K562 (cell line): Measurements from ENCODE around the gene CCDC187. TPM values are rescaled to one million over a fixed set of nuclear protein-coding genes. Genes with fewer than 3 reads are reported as not detected.

ENCODE experiments used
- ATAC-seq: fragments of 200-7000 bp; cut with Tn5 transposase; 3 replicates; pipeline ENCODE4 v1.9.1; 2020; ENCODE audit warnings: moderate library complexity
- BruUV-seq: library from RNA; stranded (reverse); fragments of 400-500 nt; replicated peaks from 2 replicates; lab custom pipeline; 2021; lab: Mats Ljungman, UMichigan
- CTCF ChIA-PET: fragments of 300-600 bp; formaldehyde crosslinking; extraction: SDS; loops from one replicate; lab custom pipeline; 2021; ENCODE audit warnings: low intra/inter-chr PET ratio; lab: Yijun Ruan, JAX
- POLR2A ChIA-PET: fragments of 300-600, 350-650 bp; sonication (Branson Sonifier 250); formaldehyde crosslinking; extraction: SDS; loops from one replicate; lab custom pipeline; 2021; ENCODE audit warnings: antibody characterized with exemption, inconsistent platforms; lab: Yijun Ruan, JAX
- DNase-seq, 4 experiments: peaks; one replicate each; pipeline versions ENCODE4 v3.0.0 to v3.0.0-alpha.2; 2011 to 2018; ENCODE audit warnings: low spot score in 3 of 4, mixed read lengths in 3 of 4; ENCODE audit errors: extremely low read depth in 1 of 4
- FAIRE-seq: peaks from 2 replicates; lab custom pipeline; 2011; peaks lifted over from hg19 to GRCh38; lab: Jason Lieb, UNC
- H2AFZ ChIP-seq: 2 replicates; pipeline ENCODE4 v1.6.0; 2011; ENCODE audit warnings: low read depth, low read length, control low read depth, inconsistent platforms
- H3K27ac ChIP-seq: fragments of 200-600 bp; 3 replicates; pipeline ENCODE4 v1.8.0; 2011; ENCODE audit warnings: low read depth, mild to moderate bottlenecking, control low read depth, inconsistent platforms, low read length, moderate library complexity, mixed read lengths; ENCODE audit errors: extremely low read depth
- H3K27me3 ChIP-seq, 2 experiments: fragments of 300-600 bp in 1 of 2; 2 replicates in 1 of 2; 3 replicates in 1 of 2; pipeline versions ENCODE4 v1.6.0 to v1.8.0; 2011; ENCODE audit warnings: inconsistent platforms in 2 of 2, low read length in 2 of 2, mild to moderate bottlenecking in 1 of 2, mixed read lengths in 1 of 2, moderate library complexity in 1 of 2; ENCODE audit not compliant: control insufficient read depth in 2 of 2, insufficient read depth in 2 of 2
- H3K36me3 ChIP-seq: fragments of 300-600 bp; 3 replicates; pipeline ENCODE4 v1.8.0; 2011; ENCODE audit warnings: mild to moderate bottlenecking, low read length, inconsistent platforms; ENCODE audit not compliant: control insufficient read depth, insufficient read depth
- H3K4me1 ChIP-seq, 2 experiments: fragments of 200-600 bp in 1 of 2; replicated peaks in 1 of 2; 2 replicates in 1 of 2; 3 replicates in 1 of 2; pipeline versions ENCODE4 v1.5.1 to v1.8.0; 2011; ENCODE audit warnings: inconsistent platforms in 2 of 2, low read length in 2 of 2, mild to moderate bottlenecking in 1 of 2, mixed read lengths in 1 of 2, moderate library complexity in 1 of 2; ENCODE audit not compliant: control insufficient read depth in 2 of 2, insufficient read depth in 2 of 2
- H3K4me2 ChIP-seq: 2 replicates; pipeline ENCODE4 v1.6.1; 2011; ENCODE audit warnings: low read length, control low read depth, inconsistent platforms, mixed read lengths; ENCODE audit not compliant: insufficient read depth
- H3K4me3 ChIP-seq: fragments of 200-600 bp; sonication (generic), shearing (Covaris generic); 2 replicates; pipeline ENCODE4 v1.5.1; 2016; ENCODE audit warnings: control low read depth, inconsistent platforms
- H3K79me2 ChIP-seq: fragments of 200-600 bp; 3 replicates; pipeline ENCODE4 v1.8.0; 2011; ENCODE audit warnings: low read length, inconsistent platforms; ENCODE audit not compliant: control insufficient read depth, insufficient read depth
- H3K9ac ChIP-seq, 2 experiments: 2 replicates each; pipeline versions ENCODE4 v1.6.0 to v1.6.1; 2011; ENCODE audit warnings: low read depth in 2 of 2, low read length in 2 of 2, control low read depth in 1 of 2, inconsistent platforms in 1 of 2, mild to moderate bottlenecking in 1 of 2, mixed read lengths in 1 of 2; ENCODE audit not compliant: insufficient read depth in 1 of 2
- H3K9me1 ChIP-seq: one replicate; pipeline ENCODE4 v1.6.0; 2011; ENCODE audit warnings: inconsistent platforms, mild to moderate bottlenecking, low read length, moderate library complexity; ENCODE audit not compliant: control insufficient read depth, insufficient read depth
- H3K9me3 ChIP-seq: replicated peaks from 2 replicates; pipeline ENCODE4 v1.5.1; 2011; ENCODE audit warnings: low read depth, low read length, inconsistent platforms; ENCODE audit not compliant: control insufficient read depth, insufficient read depth
- H4K20me1 ChIP-seq: replicated peaks from 2 replicates; pipeline ENCODE4 v1.6.1; 2011; ENCODE audit warnings: low read length, inconsistent platforms, mixed read lengths; ENCODE audit not compliant: control insufficient read depth, insufficient read depth
- CHCHD3 ChIP-seq: fragments of 250-450 bp; sonication (Bioruptor Pico); IDR thresholded peaks from 2 replicates; pipeline ENCODE4 v2.1.2; 2022; ENCODE audit warnings: mild to moderate bottlenecking
- CREB1 ChIP-seq, 2 experiments: sonication (generic) in 1 of 2; formaldehyde crosslinking in 1 of 2; IDR thresholded peaks; 2 replicates each; pipeline versions ENCODE4 v1.6.1 to v1.8.0; 2012 to 2022; ENCODE audit warnings: inconsistent platforms in 1 of 2, mild to moderate bottlenecking in 1 of 2, missing genetic modification reagents in 1 of 2, moderate library complexity in 1 of 2
- FOS ChIP-seq: IDR thresholded peaks from 3 replicates; pipeline ENCODE4 v1.6.1; 2011; ENCODE audit not compliant: insufficient read length; ENCODE audit errors: extremely low read depth
- GABPA ChIP-seq: fragments of 200-800 bp; sonication (Bioruptor generic); conservative IDR thresholded peaks from 2 replicates; pipeline ENCODE4 v1.6.1; 2016; ENCODE audit warnings: low read depth, missing genetic modification characterization, missing compliant biosample characterization
- KAT2B ChIP-seq: IDR thresholded peaks from one replicate; pipeline ENCODE4 v1.6.1; 2012; ENCODE audit warnings: low read depth, mild to moderate bottlenecking, control low read depth, inconsistent platforms, low read length, moderate library complexity
- KAT7 ChIP-seq: sonication (generic); formaldehyde crosslinking; IDR thresholded peaks from 2 replicates; pipeline ENCODE4 v1.8.0; 2022; ENCODE audit warnings: missing genetic modification reagents, mild to moderate bottlenecking, borderline replicate concordance
- MEF2A ChIP-seq: IDR thresholded peaks from 2 replicates; pipeline ENCODE4 v1.6.1; 2011; ENCODE audit warnings: low read depth, mild to moderate bottlenecking, low read length, moderate library complexity; ENCODE audit not compliant: control insufficient read depth
- SMARCA4 ChIP-seq: fragments of 450-650 bp; IDR thresholded peaks from 2 replicates; pipeline ENCODE4 v1.6.1; 2016
- ZNF224 ChIP-seq: sonication (generic); formaldehyde crosslinking; IDR thresholded peaks from 2 replicates; pipeline ENCODE4 v1.8.0; 2022; ENCODE audit warnings: mild to moderate bottlenecking, missing genetic modification reagents
- WGBS: fragments of 100-300 bp; shearing (Covaris generic); methylation state at CpG from one replicate; pipeline ENCODE4 v1.1.6; 2016; ENCODE audit warnings: low coverage, mixed read lengths; ENCODE audit not compliant: insufficient coverage; ENCODE audit errors: missing lambda C conversion rate; 5-methylcytosine and 5-hydroxymethylcytosine counted together
- in situ Hi-C: fragments of 300-500 bp; cut with MboI; formaldehyde crosslinking; loops from 4 replicates; pipeline ENCODE4 v1.15.0; 2018; ENCODE audit warnings: inconsistent platforms, mixed read lengths
- intact Hi-C: fragments of 100-400 bp; cut with micrococcal nuclease; formaldehyde crosslinking; loops from 2 replicates; pipeline ENCODE4 v1.14.2; 2022
- polyA plus RNA-seq, 8 experiments: library from polyadenylated mRNA; depleted of rRNA in 4 of 8; stranded (reverse) in 5 of 8; unstranded in 3 of 8; fragments of >200 nt; fragmentation: Nextera tagmentation in 2 of 8; fragmentation: Illumina TruSeq in 1 of 8; extraction: Ambion mirVana in 2 of 8; extraction: Trizol in 1 of 8; gene quantifications; 2 replicates each; pipeline versions ENCODE4 v1.2.1 to v1.2.3, GENCODE V29; 2011 to 2014; ENCODE audit warnings: inconsistent platforms in 1 of 8, missing spikeins in 1 of 8
- total RNA-seq, 7 experiments: library from RNA; depleted of rRNA in 6 of 7; stranded (reverse); fragments of >200 nt in 6 of 7; fragmentation: Illumina TruSeq in 2 of 7; extraction: Trizol in 2 of 7; gene quantifications; 2 replicates each; pipeline versions ENCODE4 v1.2.1 to v1.2.3, GENCODE V29; 2011 to 2021; ENCODE audit warnings: low replicate concordance in 1 of 7
- TF ChIP-seq, protein P1 (sequence below): fragments of 450-650 bp; IDR thresholded peaks from 2 replicates; pipeline ENCODE4 v1.6.1; 2017; ENCODE audit warnings: antibody characterized with exemption

Gene CCDC187
- total and polyA plus RNA-seq, 9 of the 15 experiments (the other 6 are each of a cell fraction or from before 2014, with no cell fraction given), result not detected

DNA sequence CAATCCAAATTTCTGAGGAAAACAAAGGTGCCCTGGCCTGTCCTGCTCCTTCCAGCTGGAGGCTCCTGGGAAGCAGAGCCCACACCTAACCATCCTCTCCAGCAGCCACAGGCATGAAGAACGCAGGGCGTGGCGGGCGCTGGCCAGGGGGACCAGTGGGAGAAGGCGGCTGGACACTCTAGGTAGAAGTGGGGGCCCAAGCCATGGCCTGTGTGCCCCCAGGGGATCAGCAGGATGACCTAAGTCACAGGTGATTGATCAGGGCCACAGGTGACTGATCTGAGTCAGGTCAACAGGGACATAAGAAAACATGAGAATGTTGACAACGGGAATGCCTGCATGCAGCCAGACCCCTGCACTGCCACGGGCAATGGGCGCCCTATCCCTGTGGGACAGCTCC, 61.6 kb downstream of the CCDC187 start:
- POLR2A ChIA-PET, result interaction anchor here (0.6 to 0.8 kb wide), 2 partner anchors 12 to 54 kb away, joined by 3 to 4 read pairs; no protein-coding TSS in a partner anchor
- H3K36me3 ChIP-seq, result peaks cover 38% of the 10 kb centered on the region

More for the DNA sequence above, 61.6 kb downstream of the CCDC187 start:
- in situ Hi-C loops, result no loop called here
- 91% methylated on average over 8 of the region's 8 CpGs for whole genome bisulfite sequencing
- no peak for ATAC-seq
- intact Hi-C loops, result no loop called here
- no peak for TF ChIP-seq ZNF224
- TF ChIP-seq MEF2A, result no peak
- TF ChIP-seq KAT2B, result no peak
- TF ChIP-seq, protein P1, sequence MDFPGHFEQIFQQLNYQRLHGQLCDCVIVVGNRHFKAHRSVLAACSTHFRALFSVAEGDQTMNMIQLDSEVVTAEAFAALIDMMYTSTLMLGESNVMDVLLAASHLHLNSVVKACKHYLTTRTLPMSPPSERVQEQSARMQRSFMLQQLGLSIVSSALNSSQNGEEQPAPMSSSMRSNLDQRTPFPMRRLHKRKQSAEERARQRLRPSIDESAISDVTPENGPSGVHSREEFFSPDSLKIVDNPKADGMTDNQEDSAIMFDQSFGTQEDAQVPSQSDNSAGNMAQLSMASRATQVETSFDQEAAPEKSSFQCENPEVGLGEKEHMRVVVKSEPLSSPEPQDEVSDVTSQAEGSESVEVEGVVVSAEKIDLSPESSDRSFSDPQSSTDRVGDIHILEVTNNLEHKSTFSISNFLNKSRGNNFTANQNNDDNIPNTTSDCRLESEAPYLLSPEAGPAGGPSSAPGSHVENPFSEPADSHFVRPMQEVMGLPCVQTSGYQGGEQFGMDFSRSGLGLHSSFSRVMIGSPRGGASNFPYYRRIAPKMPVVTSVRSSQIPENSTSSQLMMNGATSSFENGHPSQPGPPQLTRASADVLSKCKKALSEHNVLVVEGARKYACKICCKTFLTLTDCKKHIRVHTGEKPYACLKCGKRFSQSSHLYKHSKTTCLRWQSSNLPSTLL, result no peak
- TF ChIP-seq GABPA (tag), result no peak
- no peak for TF ChIP-seq CREB1 (IDR thresholded peaks at IDR 0.05)
- TF ChIP-seq CREB1 (CRISPR knock-in tag; IDR thresholded peaks at IDR 0.05), result no peak
- TF ChIP-seq KAT7 (CRISPR knock-in tag), result no peak
- TF ChIP-seq FOS, result no peak
- no peak for TF ChIP-seq SMARCA4
- TF ChIP-seq CHCHD3 (CRISPR knock-in tag), result no peak
- TF ChIP-seq, all 486 proteins: peak for 0
- Histone ChIP-seq H3K4me1 (peaks cover 51 to 65% of the 10 kb centered on the region in 2 experiments), H3K9ac (peak overlapping the region in 1 of 2 experiments; percentile 41; a peak in 1 of 4 replicates), H3K9me1 (peaks cover 10% of the 10 kb centered on the region), H3K4me3 (no peak overlapping the region), H3K9me3 (no peaks in the 10 kb centered on the region), H3K79me2 (peaks cover 78% of the 10 kb centered on the region), H2AFZ (no peak overlapping the region), H3K27me3 (peaks cover 0 to 5% of the 10 kb centered on the region in 2 experiments; a peak in 1 of 5 replicates), H3K4me2 (no peak overlapping the region), H3K27ac (no peak overlapping the region), H4K20me1 (peaks cover 43% of the 10 kb centered on the region)
- CTCF ChIA-PET, result no interaction called here
- BruUV-seq, result no TSS peak
- DNase-seq (no peak), FAIRE-seq (no peak)
